IPS-18c (cell line): Measurements from ENCODE around the gene CD19.
A peak's percentile ranks its signal among the peaks of the same experiment; 100 is the strongest.
"Not testable (repeated sequence)": the region's sequence is repeated elsewhere in the genome, so short reads cannot be mapped to it uniquely, and the experiment has no call there.

ENCODE experiments used
- H3K4me3 ChIP-seq: 2 replicates; pipeline ENCODE4 v1.7.0; 2013; ENCODE audit warnings: low read depth, mild to moderate bottlenecking, low read length, moderate library complexity; ENCODE audit not compliant: insufficient read depth
- H3K9me3 ChIP-seq: one replicate; pipeline ENCODE4 v1.6.1; 2013; ENCODE audit warnings: mild to moderate bottlenecking, low read length, moderate library complexity; ENCODE audit not compliant: control insufficient read depth, insufficient read depth

Gene CD19

GRCh38 chr16:28927815-28928214, 4.0 kb upstream of the CD19 start:
- H3K9me3 ChIP-seq, result no peaks in the 10 kb centered on the region
- no peak overlapping the region for H3K4me3 ChIP-seq

- Histone ChIP-seq H3K4me3 (no peak overlapping the region), H3K9me3 (no peaks in the 10 kb centered on the region)
Measured at GRCh38 chr16:28930203-28930602, 1.6 kb upstream of the CD19 start.

- Histone ChIP-seq H3K9me3 (no peaks in the 10 kb centered on the region), H3K4me3 (no peak overlapping the region)
Measured at GRCh38 chr16:28930652-28931051, 1.1 kb upstream of the CD19 start.

GRCh38 chr16:28932339-28933141, 769 bp downstream of the CD19 start:
- Histone ChIP-seq H3K9me3 (no peaks in the 10 kb centered on the region), H3K4me3 (no peak overlapping the region)

- Histone ChIP-seq H3K4me3 (no peak overlapping the region), H3K9me3 (no peaks in the 10 kb centered on the region)
Measured at GRCh38 chr16:28933171-28933570, 1.4 kb downstream of the CD19 start.

- Histone ChIP-seq H3K9me3 (no peaks in the 10 kb centered on the region), H3K4me3 (no peak overlapping the region)
Measured at GRCh38 chr16:28935346-28935745, 3.6 kb downstream of the CD19 start.

GRCh38 chr16:28935924-28936783, 4.4 kb downstream of the CD19 start:
- Histone ChIP-seq H3K4me3 (peak overlapping the region; percentile 49; the same call in 1 of the 2 replicates), H3K9me3 (no peaks in the 10 kb centered on the region)

GRCh38 chr16:28936784-28937155, 5.0 kb downstream of the CD19 start:
- H3K9me3 ChIP-seq, result no peaks in the 10 kb centered on the region
- H3K4me3 ChIP-seq, result no peak overlapping the region

GRCh38 chr16:28937222-28937876, 5.6 kb downstream of the CD19 start:
- no peak overlapping the region for H3K4me3 ChIP-seq
- no peaks in the 10 kb centered on the region for H3K9me3 ChIP-seq

GRCh38 chr16:28938721-28939120, 7.0 kb downstream of the CD19 start:
- Histone ChIP-seq H3K9me3 (no peaks in the 10 kb centered on the region), H3K4me3 (no peak overlapping the region)

- not testable (repeated sequence) for H3K9me3 ChIP-seq, H3K4me3 ChIP-seq
Measured at GRCh38 chr16:28939825-28940224, 8.1 kb downstream of the CD19 start.

- Histone ChIP-seq H3K9me3 (no peaks in the 10 kb centered on the region), H3K4me3 (no peak overlapping the region)
Measured at GRCh38 chr16:28943281-28943680, 11.5 kb downstream of the CD19 start.

- no peak overlapping the region for H3K4me3 ChIP-seq
Measured at GRCh38 chr16:28946681-28947080, 14.9 kb downstream of the CD19 start.

GRCh38 chr16:28950648-28951409, 19.1 kb downstream of the CD19 start, which contains the start of gene NFATC2IP:
Gene NFATC2IP, plus strand, starts transcription at chr16:28950937. Its CDS starts 75 bp downstream, at chr16:28951012.
- Histone ChIP-seq H3K9me3 (no peaks in the 10 kb centered on the region), H3K4me3 (peak within 1 kb of the TSS; percentile 91)

More at GRCh38 chr16:28946681-28947080, 14.9 kb downstream of the CD19 start:
- H3K9me3 ChIP-seq, result no peaks in the 10 kb centered on the region

GRCh38 chr16:28951410-28951943, 19.7 kb downstream of the CD19 start:
- H3K9me3 ChIP-seq, result no peaks in the 10 kb centered on the region
- H3K4me3 ChIP-seq, result peak overlapping the region; percentile 91

GRCh38 chr16:28958216-28958615, 26.4 kb downstream of the CD19 start:
- H3K9me3 ChIP-seq, result no peaks in the 10 kb centered on the region

GRCh38 chr16:28958836-28959235, 27.1 kb downstream of the CD19 start:
- Histone ChIP-seq H3K4me3 (no peak overlapping the region), H3K9me3 (no peaks in the 10 kb centered on the region)

More at GRCh38 chr16:28958216-28958615, 26.4 kb downstream of the CD19 start:
- no peak overlapping the region for H3K4me3 ChIP-seq
